HG03175 (cell line): ENCODE results near the gene SLC39A11.
"Not testable (repeated sequence)": the region's sequence is repeated elsewhere in the genome, so short reads cannot be mapped to it uniquely, and the experiment has no call there.

Experiments
- ATAC-seq: cut with Tn5 transposase; IDR thresholded peaks from one replicate; pipeline ENCODE4 v1.9.1; 2021; ENCODE audit warnings: mild to moderate bottlenecking, moderate library complexity; ENCODE audit not compliant: unreplicated experiment

The SLC39A11 gene

GRCh38 chr17:72765368-72766153, 326.9 kb downstream of the SLC39A11 start:
- ATAC-seq: no peak

GRCh38 chr17:72764632-72765041, 327.9 kb downstream of the SLC39A11 start:
- ATAC-seq: no peak

GRCh38 chr17:72763981-72764380, 328.5 kb downstream of the SLC39A11 start:
- no peak for ATAC-seq

- not testable (repeated sequence) for ATAC-seq
Measured at GRCh38 chr17:72761893-72762575, 330.5 kb downstream of the SLC39A11 start.

GRCh38 chr17:72761431-72761830, 331.1 kb downstream of the SLC39A11 start:
- ATAC-seq: no peak

- ATAC-seq: no peak
Measured at GRCh38 chr17:72760368-72760767, 332.1 kb downstream of the SLC39A11 start.

GRCh38 chr17:72759301-72759700, 333.2 kb downstream of the SLC39A11 start:
- ATAC-seq: no peak

GRCh38 chr17:72756256-72756655, 336.2 kb downstream of the SLC39A11 start:
- no peak for ATAC-seq

GRCh38 chr17:72754513-72754912, 338.0 kb downstream of the SLC39A11 start:
- ATAC-seq: no peak

- ATAC-seq: no peak
Measured at GRCh38 chr17:72751746-72752145, 340.7 kb downstream of the SLC39A11 start.

- no peak for ATAC-seq
Measured at GRCh38 chr17:72749119-72749572, 343.3 kb downstream of the SLC39A11 start.

- ATAC-seq: no peak
Measured at GRCh38 chr17:72747501-72747900, 345.0 kb downstream of the SLC39A11 start.

- no peak for ATAC-seq
Measured at GRCh38 chr17:72745241-72745640, 347.2 kb downstream of the SLC39A11 start.

- no peak for ATAC-seq
Measured at GRCh38 chr17:72743037-72743467, 349.4 kb downstream of the SLC39A11 start.

GRCh38 chr17:72737151-72737690, 355.3 kb downstream of the SLC39A11 start:
- no peak for ATAC-seq

- ATAC-seq: no peak
Measured at GRCh38 chr17:72735592-72735991, 356.9 kb downstream of the SLC39A11 start.

- ATAC-seq: no peak
Measured at GRCh38 chr17:72735048-72735447, 357.4 kb downstream of the SLC39A11 start.

- ATAC-seq: no peak
Measured at GRCh38 chr17:72734613-72735012, 357.9 kb downstream of the SLC39A11 start.

- no peak for ATAC-seq
Measured at GRCh38 chr17:72733619-72734282, 358.7 kb downstream of the SLC39A11 start.

GRCh38 chr17:72732893-72733618, 359.4 kb downstream of the SLC39A11 start:
- no peak for ATAC-seq

- no peak for ATAC-seq
Measured at GRCh38 chr17:72730077-72730476, 362.4 kb downstream of the SLC39A11 start.
